Naive thymus-derived CD4-positive, alpha-beta T cell (primary cell): ENCODE results near the gene TMC1. TPM values are rescaled to one million over a fixed set of nuclear protein-coding genes. Genes with fewer than 3 reads are reported as not detected.

Experiments
- ATAC-seq: fragments of 150-1000 bp; cut with Tn5 transposase; 2 replicates; pipeline ENCODE4 v1.10.0; 2021; ENCODE audit warnings: mild to moderate bottlenecking, moderate library complexity
- CTCF ChIA-PET: fragments of 350-600 bp; sonication (Branson Sonifier 250); formaldehyde crosslinking; loops from one replicate; lab custom pipeline; 2021; ENCODE audit warnings: antibody characterized with exemption; lab: Charles Lee
- POLR2A ChIA-PET: fragments of 350-600 bp; sonication (Branson Sonifier 250); formaldehyde crosslinking; loops from one replicate; lab custom pipeline; 2021; ENCODE audit warnings: antibody characterized with exemption, inconsistent platforms; lab: Charles Lee
- DNase-seq, 9 donors: peaks; one replicate each; pipeline versions ENCODE4 v3.0.0 to v3.0.0-alpha.2; 2020 to 2022; ENCODE audit warnings: mixed read lengths in 1 of 9
- H3K27ac ChIP-seq: one replicate; pipeline ENCODE4 v1.7.0; 2013; ENCODE audit warnings: mild to moderate bottlenecking, low read depth, low read length, moderate library complexity
- H3K27me3 ChIP-seq, 2 donors: one replicate each; pipeline ENCODE4 v1.7.0; 2013; ENCODE audit warnings: low read length in 2 of 2, mild to moderate bottlenecking in 2 of 2, moderate library complexity in 2 of 2; ENCODE audit not compliant: control insufficient read depth in 2 of 2, insufficient read depth in 2 of 2
- H3K36me3 ChIP-seq, 3 experiments: 1 replicate in 2 of 3; 2 replicates in 1 of 3; pipeline ENCODE4 v1.7.0; 2013; ENCODE audit warnings: low read length in 3 of 3, mild to moderate bottlenecking in 3 of 3, moderate library complexity in 1 of 3; ENCODE audit not compliant: insufficient read depth in 3 of 3, control insufficient read depth in 2 of 3
- H3K4me1 ChIP-seq, 2 donors: one replicate each; pipeline ENCODE4 v1.7.0; 2013; ENCODE audit warnings: low read length in 2 of 2, mild to moderate bottlenecking in 2 of 2, moderate library complexity in 1 of 2; ENCODE audit not compliant: control insufficient read depth in 2 of 2, insufficient read depth in 2 of 2
- H3K4me3 ChIP-seq: 2 replicates; pipeline ENCODE4 v1.7.0; 2013; ENCODE audit warnings: mild to moderate bottlenecking, low read length
- H3K9me3 ChIP-seq, 3 experiments: 1 replicate in 2 of 3; 2 replicates in 1 of 3; pipeline ENCODE4 v1.7.0; 2013; ENCODE audit warnings: low read length in 3 of 3; ENCODE audit not compliant: control insufficient read depth in 2 of 3
- H3K27ac Mint-ChIP-seq, 9 donors: one replicate each; pipeline ENCODE4 v1.8.0; 2020 to 2022; ENCODE audit warnings: mixed read lengths in 9 of 9, mild to moderate bottlenecking in 8 of 9, moderate library complexity in 5 of 9, inconsistent platforms in 2 of 9
- H3K27me3 Mint-ChIP-seq, 5 donors: one replicate each; pipeline ENCODE4 v1.8.0; 2021 to 2022; ENCODE audit warnings: mixed read lengths in 5 of 5, mild to moderate bottlenecking in 1 of 5
- H3K36me3 Mint-ChIP-seq, 5 donors: one replicate each; pipeline ENCODE4 v1.8.0; 2020 to 2022; ENCODE audit warnings: mixed read lengths in 5 of 5, mild to moderate bottlenecking in 3 of 5, inconsistent platforms in 1 of 5
- H3K4me1 Mint-ChIP-seq, 7 donors: one replicate each; pipeline ENCODE4 v1.8.0; 2020 to 2022; ENCODE audit warnings: mixed read lengths in 7 of 7, mild to moderate bottlenecking in 3 of 7, inconsistent platforms in 1 of 7
- H3K4me3 Mint-ChIP-seq, 10 donors: one replicate each; pipeline ENCODE4 v1.8.0; 2020 to 2022; ENCODE audit warnings: mild to moderate bottlenecking in 10 of 10, mixed read lengths in 10 of 10, moderate library complexity in 6 of 10, inconsistent platforms in 2 of 10
- H3K9me3 Mint-ChIP-seq, 11 donors: one replicate each; pipeline ENCODE4 v1.8.0; 2020 to 2022; ENCODE audit warnings: mixed read lengths in 11 of 11, mild to moderate bottlenecking in 4 of 11, inconsistent platforms in 1 of 11, moderate library complexity in 1 of 11
- intact Hi-C, 2 donors: fragments of 100-400 bp; cut with micrococcal nuclease; formaldehyde crosslinking; loops; one replicate each; pipeline ENCODE4 v1.15.1; 2023
- polyA plus RNA-seq, 2 donors: library from polyadenylated mRNA; unstranded; fragments of 300-500 nt; fragmentation: Illumina TruSeq; gene quantifications; one replicate each; pipeline ENCODE4 v1.2.3, GENCODE V29; 2021
- total RNA-seq, 6 experiments: library from RNA in 5 of 6; stranded (reverse) in 5 of 6; gene quantifications; 1 replicate in 5 of 6; 2 replicates in 1 of 6; pipeline ENCODE4 v1.2.3 and lab custom pipeline; 2021 to 2026

The TMC1 gene
- total and polyA plus RNA-seq, 7 experiments from 2014 or later = not detected

- Mint-ChIP-seq H3K4me1 (peaks cover 0 to 2% (median 0%) of the 10 kb centered on the region in 7 donors), H3K9me3 (peaks cover 0 to 2% (median 0%) of the 10 kb centered on the region in 11 donors), H3K27me3 (peaks cover 2 to 24% (median 20%) of the 10 kb centered on the region in 5 donors), H3K36me3 (no peaks in the 10 kb centered on the region), H3K4me3 (no peak overlapping the region), H3K27ac (no peak overlapping the region)
- Histone ChIP-seq H3K4me3 (no peak overlapping the region), H3K36me3 (no peaks in the 10 kb centered on the region), H3K4me1 (no peaks in the 10 kb centered on the region), H3K9me3 (no peaks in the 10 kb centered on the region), H3K27me3 (peaks cover 0 to 3% of the 10 kb centered on the region in 2 donors), H3K27ac (no peak overlapping the region)
- ChIA-PET POLR2A (no interaction called here), CTCF (no interaction called here)
- intact Hi-C loops = loop anchor here in 1 of 2 donors (1.0 kb wide), 1 partner anchor 472 kb away; no protein-coding TSS in a partner anchor
- DNase-seq = no peak
- no peak for ATAC-seq
Measured at GRCh38 chr9:72753266-72753893, 232.0 kb downstream of the TMC1 start.

- no peak for ATAC-seq
- Mint-ChIP-seq H3K27ac (no peak overlapping the region), H3K9me3 (no peaks in the 10 kb centered on the region), H3K4me1 (peaks cover 0 to 2% (median 0%) of the 10 kb centered on the region in 7 donors), H3K27me3 (peaks cover 2 to 32% (median 22%) of the 10 kb centered on the region in 5 donors), H3K36me3 (no peaks in the 10 kb centered on the region), H3K4me3 (no peak overlapping the region)
- no peaks in the 10 kb centered on the region for H3K9me3 ChIP-seq
- no peaks in the 10 kb centered on the region for H3K36me3 ChIP-seq
- no peaks in the 10 kb centered on the region for H3K4me1 ChIP-seq
- H3K27ac ChIP-seq = no peak overlapping the region
- DNase-seq = no peak
- ChIA-PET CTCF (no interaction called here), POLR2A (no interaction called here)
- intact Hi-C loops = no loop called here
- no peak overlapping the region for H3K4me3 ChIP-seq
- peaks cover 0 to 3% of the 10 kb centered on the region in 2 donors for H3K27me3 ChIP-seq
Measured at GRCh38 chr9:72755836-72756235, 234.4 kb downstream of the TMC1 start.

- no peak for DNase-seq
- ChIA-PET POLR2A (no interaction called here), CTCF (no interaction called here)
- intact Hi-C loops = no loop called here
- Mint-ChIP-seq H3K4me3 (no peak overlapping the region), H3K27me3 (peaks cover 2 to 31% (median 27%) of the 10 kb centered on the region in 5 donors), H3K27ac (no peak overlapping the region), H3K9me3 (peaks cover 0 to 3% (median 0%) of the 10 kb centered on the region in 11 donors), H3K36me3 (no peaks in the 10 kb centered on the region), H3K4me1 (peaks cover 0 to 2% (median 0%) of the 10 kb centered on the region in 7 donors)
- H3K27ac ChIP-seq = no peak overlapping the region
- peaks cover 0 to 3% of the 10 kb centered on the region in 2 donors for H3K27me3 ChIP-seq
- H3K4me1 ChIP-seq = no peaks in the 10 kb centered on the region
- no peak for ATAC-seq
- no peak overlapping the region for H3K4me3 ChIP-seq
- H3K9me3 ChIP-seq = no peaks in the 10 kb centered on the region
- H3K36me3 ChIP-seq = no peaks in the 10 kb centered on the region
Measured at GRCh38 chr9:72758944-72759343, 237.5 kb downstream of the TMC1 start.

DNA sequence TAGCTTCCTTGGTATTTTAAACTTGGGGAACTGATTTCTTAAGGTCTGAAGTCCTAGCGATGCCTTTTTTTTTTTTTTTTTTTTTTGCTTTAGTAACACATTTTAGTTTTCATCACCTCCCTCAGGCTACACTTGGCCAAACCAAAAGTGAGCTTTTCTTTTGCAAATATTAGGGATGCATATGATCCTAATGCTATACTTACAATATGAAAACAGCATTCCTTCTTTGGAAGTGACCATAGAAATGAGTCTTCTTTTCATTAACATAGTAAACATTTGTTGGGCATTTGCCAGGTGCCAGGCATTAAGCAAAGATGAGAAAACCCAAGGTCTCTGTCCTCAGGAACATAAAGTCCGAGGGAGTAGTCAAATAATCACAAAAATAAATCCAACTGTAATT lies 241.6 kb downstream of the TMC1 start:
- Histone ChIP-seq H3K4me3 (no peak overlapping the region), H3K9me3 (no peaks in the 10 kb centered on the region), H3K27ac (no peak overlapping the region), H3K4me1 (no peaks in the 10 kb centered on the region), H3K36me3 (no peaks in the 10 kb centered on the region), H3K27me3 (no peaks in the 10 kb centered on the region)
- intact Hi-C loops = no loop called here
- no peak overlapping the region for H3K4me3 Mint-ChIP-seq
- peaks cover 0 to 7% (median 0%) of the 10 kb centered on the region in 11 donors for H3K9me3 Mint-ChIP-seq
- no peak for DNase-seq
- no peak overlapping the region for H3K27ac Mint-ChIP-seq
- no peaks in the 10 kb centered on the region for H3K4me1 Mint-ChIP-seq
- no peak for ATAC-seq
- ChIA-PET CTCF (no interaction called here), POLR2A (no interaction called here)
- H3K27me3 Mint-ChIP-seq = peaks cover 0 to 31% (median 15%) of the 10 kb centered on the region in 5 donors
- no peaks in the 10 kb centered on the region for H3K36me3 Mint-ChIP-seq

DNA sequence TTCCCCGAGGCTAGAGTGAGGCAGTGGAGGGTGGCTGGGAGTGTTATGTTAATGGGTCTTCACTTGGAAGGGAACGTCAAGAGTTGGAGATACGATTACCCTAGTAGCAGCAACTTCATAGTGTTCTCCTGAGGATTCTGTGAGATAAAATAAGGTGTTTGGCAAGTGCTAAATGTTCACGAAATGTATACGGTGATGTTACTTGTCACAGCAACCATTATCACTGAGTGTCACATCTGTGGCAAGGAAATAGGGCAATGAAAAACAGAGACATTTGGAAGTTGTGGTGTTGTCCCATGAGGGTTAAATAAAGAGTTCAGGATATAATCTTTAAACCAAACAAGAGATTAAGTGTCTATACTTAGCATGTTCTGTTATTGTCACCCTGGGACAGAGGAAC lies 248.1 kb downstream of the TMC1 start:
- Histone ChIP-seq H3K36me3 (no peaks in the 10 kb centered on the region), H3K4me3 (no peak overlapping the region), H3K9me3 (no peaks in the 10 kb centered on the region), H3K27me3 (no peaks in the 10 kb centered on the region), H3K4me1 (no peaks in the 10 kb centered on the region), H3K27ac (no peak overlapping the region)
- POLR2A ChIA-PET = no interaction called here
- H3K4me3 Mint-ChIP-seq = no peak overlapping the region
- H3K36me3 Mint-ChIP-seq = no peaks in the 10 kb centered on the region
- intact Hi-C loops = no loop called here
- no peak overlapping the region for H3K27ac Mint-ChIP-seq
- ATAC-seq (no peak), DNase-seq (no peak)
- H3K9me3 Mint-ChIP-seq = peaks cover 0 to 7% (median 0%) of the 10 kb centered on the region in 11 donors
- peaks cover 0 to 7% (median 5%) of the 10 kb centered on the region in 5 donors for H3K27me3 Mint-ChIP-seq
- CTCF ChIA-PET = no interaction called here
- H3K4me1 Mint-ChIP-seq = no peaks in the 10 kb centered on the region

GRCh38 chr9:72772661-72773060 lies 251.3 kb downstream of the TMC1 start:
- Mint-ChIP-seq H3K27ac (no peak overlapping the region), H3K9me3 (peaks cover 0 to 1% (median 0%) of the 10 kb centered on the region in 11 donors), H3K4me1 (peaks cover 0 to 2% (median 0%) of the 10 kb centered on the region in 7 donors), H3K4me3 (no peak overlapping the region), H3K27me3 (peaks cover 0 to 7% (median 5%) of the 10 kb centered on the region in 5 donors), H3K36me3 (no peaks in the 10 kb centered on the region)
- H3K27me3 ChIP-seq = no peaks in the 10 kb centered on the region
- POLR2A ChIA-PET = no interaction called here
- no peak overlapping the region for H3K27ac ChIP-seq
- no peaks in the 10 kb centered on the region for H3K4me1 ChIP-seq
- no peak overlapping the region for H3K4me3 ChIP-seq
- ATAC-seq (no peak), DNase-seq (no peak)
- CTCF ChIA-PET = no interaction called here
- no peaks in the 10 kb centered on the region for H3K9me3 ChIP-seq
- intact Hi-C loops = no loop called here
- H3K36me3 ChIP-seq = no peaks in the 10 kb centered on the region

DNA sequence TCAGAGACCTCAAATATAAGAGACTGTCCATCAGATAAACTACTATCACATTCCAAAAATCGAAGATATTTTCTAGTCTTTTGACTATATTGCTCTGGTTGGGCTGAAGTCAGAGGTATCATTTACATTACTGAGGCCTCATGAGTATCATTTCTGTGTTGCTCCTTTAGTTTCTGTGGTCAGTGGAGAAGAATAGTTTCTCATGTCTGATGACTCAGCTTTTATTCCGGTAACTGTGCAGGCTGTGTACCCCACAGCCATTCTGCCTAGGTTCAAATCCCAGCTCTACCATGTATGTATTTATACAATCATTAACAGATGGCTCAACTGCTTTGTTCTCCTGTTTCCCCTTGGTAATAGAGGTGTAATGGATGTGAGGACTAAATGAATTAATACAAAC lies 252.2 kb downstream of the TMC1 start:
- ChIA-PET CTCF (no interaction called here), POLR2A (no interaction called here)
- Histone ChIP-seq H3K27me3 (no peaks in the 10 kb centered on the region), H3K27ac (no peak overlapping the region), H3K4me1 (no peaks in the 10 kb centered on the region), H3K36me3 (no peaks in the 10 kb centered on the region), H3K9me3 (no peaks in the 10 kb centered on the region), H3K4me3 (no peak overlapping the region)
- ATAC-seq (no peak), DNase-seq (no peak)
- Mint-ChIP-seq H3K27me3 (peaks cover 0 to 14% (median 7%) of the 10 kb centered on the region in 5 donors), H3K9me3 (peaks cover 0 to 5% (median 0%) of the 10 kb centered on the region in 11 donors), H3K4me1 (peaks cover 0 to 2% (median 0%) of the 10 kb centered on the region in 7 donors), H3K4me3 (no peak overlapping the region), H3K27ac (no peak overlapping the region), H3K36me3 (no peaks in the 10 kb centered on the region)
- intact Hi-C loops = no loop called here
